ENCODE results near the gene TAB3. TPM values are rescaled to one million over a fixed set of nuclear protein-coding genes. Genes with fewer than 3 reads are reported as not detected.
A peak's percentile ranks its signal among the peaks of the same experiment; 100 is the strongest.

The TAB3 gene
- total and polyA plus RNA-seq, 9 of the 15 experiments (the other 6 are each of a cell fraction or from before 2014, with no cell fraction given): 2.4 to 31.1 (median 15.5) TPM

DNA sequence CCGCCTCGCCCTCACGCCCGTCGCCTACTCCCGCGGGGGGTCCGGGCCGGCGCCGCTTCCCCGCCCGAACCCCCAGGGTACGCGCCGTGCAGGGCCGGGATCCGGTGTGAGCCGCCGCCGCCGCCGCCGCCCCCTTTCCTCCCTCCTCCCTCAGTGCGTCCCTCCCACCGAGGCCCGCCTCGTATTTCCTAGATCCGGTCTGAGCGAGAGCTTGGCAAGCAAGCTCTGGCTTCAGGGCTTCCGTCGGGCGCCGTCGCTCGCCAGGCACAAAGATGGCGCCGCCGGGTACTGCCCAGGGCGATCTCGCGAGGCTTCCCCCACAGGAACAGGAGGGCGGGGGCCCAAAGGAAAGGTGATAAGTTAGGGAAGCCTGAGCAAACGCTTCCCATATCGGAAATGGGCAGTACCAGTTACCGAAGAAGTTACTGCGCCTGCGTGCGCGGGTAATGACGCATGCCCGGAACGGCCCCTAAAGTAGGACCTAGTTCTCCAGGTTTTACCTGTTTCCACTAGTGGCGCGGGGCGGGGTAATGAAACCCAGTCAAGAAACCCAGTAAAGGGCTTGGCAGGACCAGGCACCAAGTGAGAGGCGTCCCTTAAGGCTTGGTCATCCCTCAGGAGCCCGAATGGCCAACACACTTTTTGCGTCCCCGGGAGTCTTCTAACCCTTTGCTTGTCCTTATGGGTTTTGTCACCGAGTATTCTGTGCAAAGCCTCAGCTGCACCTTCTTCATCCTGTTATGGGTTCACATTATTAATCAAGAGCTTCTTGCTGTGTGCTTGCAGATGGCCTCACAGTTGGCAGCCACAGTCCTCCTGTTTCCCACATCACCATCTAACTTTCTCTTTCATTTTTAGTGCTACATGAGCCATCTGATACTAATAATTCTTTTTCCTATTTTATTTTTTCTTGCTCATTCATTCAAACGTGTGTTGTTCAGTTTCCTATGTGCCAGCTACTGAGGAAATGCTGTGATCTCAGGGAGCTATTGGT, at the start of gene TAB3 (continued):
- no peak for TF ChIP-seq NFE2L1 (tag; IDR thresholded peaks at IDR 0.05; ENCODE audit: borderline replicate concordance, low read depth)
- TF ChIP-seq ATF1 (CRISPR knock-in tag; IDR thresholded peaks at IDR 0.05): no peak
- TF ChIP-seq ATF1 (tag; IDR thresholded peaks at IDR 0.05): peak; percentile 91
- TF ChIP-seq MAFG (tag; conservative IDR thresholded peaks at IDR 0.05): no peak
- peak; percentile 11; the same call in 1 of the 2 replicates for TF ChIP-seq RB1 (IDR thresholded peaks at IDR 0.05; ENCODE audit: low read depth)
- peak; percentile 97 to 100 (median 99) for TF ChIP-seq YY1 (IDR thresholded peaks at IDR 0.05; ENCODE audit: borderline replicate concordance in 1 of 3, control insufficient read depth in 1 of 3, extremely low read depth in 1 of 3, insufficient read depth in 3 of 3, insufficient read length in 1 of 3, insufficient replicate concordance in 2 of 3, low read depth in 1 of 3, low read length in 2 of 3)
- TF ChIP-seq, protein P1, sequence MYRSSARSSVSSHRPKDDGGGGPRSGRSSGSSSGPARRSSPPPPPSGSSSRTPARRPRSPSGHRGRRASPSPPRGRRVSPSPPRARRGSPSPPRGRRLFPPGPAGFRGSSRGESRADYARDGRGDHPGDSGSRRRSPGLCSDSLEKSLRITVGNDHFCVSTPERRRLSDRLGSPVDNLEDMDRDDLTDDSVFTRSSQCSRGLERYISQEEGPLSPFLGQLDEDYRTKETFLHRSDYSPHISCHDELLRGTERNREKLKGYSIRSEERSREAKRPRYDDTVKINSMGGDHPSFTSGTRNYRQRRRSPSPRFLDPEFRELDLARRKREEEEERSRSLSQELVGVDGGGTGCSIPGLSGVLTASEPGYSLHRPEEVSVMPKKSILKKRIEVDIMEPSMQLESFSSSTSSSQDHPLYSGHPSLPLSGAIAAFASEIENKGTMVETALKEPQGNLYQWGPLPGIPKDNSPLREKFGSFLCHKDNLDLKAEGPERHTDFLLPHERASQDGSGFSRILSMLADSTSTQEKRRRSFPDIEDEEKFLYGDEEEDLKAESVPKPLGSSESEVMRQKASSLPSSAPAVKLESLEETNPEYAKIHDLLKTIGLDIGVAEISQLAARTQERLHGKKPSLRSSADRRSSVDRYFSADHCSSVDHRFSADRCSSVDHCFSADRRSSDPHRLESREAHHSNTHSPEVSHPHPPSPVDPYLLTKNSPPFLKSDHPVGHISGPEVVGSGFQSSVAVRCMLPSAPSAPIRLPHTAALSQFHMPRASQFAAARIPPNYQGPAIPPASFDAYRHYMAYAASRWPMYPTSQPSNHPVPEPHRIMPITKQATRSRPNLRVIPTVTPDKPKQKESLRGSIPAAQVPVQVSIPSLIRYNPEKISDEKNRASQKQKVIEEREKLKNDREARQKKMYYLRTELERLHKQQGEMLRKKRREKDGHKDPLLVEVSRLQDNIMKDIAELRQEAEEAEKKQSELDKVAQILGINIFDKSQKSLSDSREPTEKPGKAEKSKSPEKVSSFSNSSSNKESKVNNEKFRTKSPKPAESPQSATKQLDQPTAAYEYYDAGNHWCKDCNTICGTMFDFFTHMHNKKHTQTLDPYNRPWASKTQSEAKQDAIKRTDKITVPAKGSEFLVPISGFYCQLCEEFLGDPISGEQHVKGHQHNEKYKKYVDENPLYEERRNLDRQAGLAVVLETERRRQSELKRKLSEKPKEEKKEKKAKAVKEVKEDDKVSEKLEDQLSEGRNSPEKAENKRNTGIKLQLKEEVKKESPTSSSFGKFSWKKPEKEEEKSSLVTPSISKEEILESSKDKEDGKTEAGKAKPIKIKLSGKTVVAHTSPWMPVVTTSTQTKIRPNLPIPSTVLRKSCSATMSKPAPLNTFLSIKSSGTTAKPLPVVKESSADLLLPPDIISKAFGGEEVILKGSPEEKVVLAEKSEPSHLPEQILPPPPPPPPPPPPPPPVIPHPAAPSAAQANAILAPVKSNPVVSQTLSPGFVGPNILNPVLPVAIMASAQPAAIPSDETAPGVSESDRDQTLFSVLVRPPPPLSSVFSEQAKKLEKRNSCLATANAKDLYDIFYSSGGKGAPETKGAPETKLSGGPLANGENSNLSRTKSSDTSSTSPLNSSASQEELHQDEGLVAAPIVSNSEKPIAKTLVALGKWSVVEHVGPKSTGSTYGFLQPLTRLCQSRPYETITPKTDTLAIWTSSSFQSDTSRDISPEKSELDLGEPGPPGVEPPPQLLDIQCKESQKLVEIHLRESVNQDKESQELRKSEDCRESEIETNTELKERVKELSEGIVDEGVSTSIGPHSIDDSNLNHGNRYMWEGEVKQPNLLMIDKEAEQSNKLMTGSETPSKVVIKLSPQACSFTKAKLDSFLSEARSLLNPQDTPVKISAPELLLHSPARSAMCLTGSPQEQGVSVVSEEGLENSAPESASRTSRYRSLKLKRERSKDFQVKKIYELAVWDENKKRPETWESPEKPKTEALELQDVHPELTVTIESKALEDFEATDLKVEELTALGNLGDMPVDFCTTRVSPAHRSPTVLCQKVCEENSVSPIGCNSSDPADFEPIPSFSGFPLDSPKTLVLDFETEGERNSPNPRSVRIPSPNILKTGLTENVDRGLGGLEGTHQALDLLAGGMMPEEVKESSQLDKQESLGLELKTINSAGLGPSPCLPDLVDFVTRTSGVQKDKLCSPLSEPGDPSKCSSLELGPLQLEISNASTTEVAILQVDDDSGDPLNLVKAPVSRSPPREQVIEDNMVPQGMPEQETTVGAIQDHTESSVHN (IDR thresholded peaks at IDR 0.05; ENCODE audit: borderline replicate concordance in 1 of 2, low read depth in 1 of 2): no peak
- TF ChIP-seq LCOR (CRISPR knock-in tag; IDR thresholded peaks at IDR 0.05): peak; percentile 60; the same call in 1 of the 2 replicates
- no peak for TF ChIP-seq ZNF778 (CRISPR knock-in tag; IDR thresholded peaks at IDR 0.05)
- TF ChIP-seq SP2 (IDR thresholded peaks at IDR 0.05; ENCODE audit: extremely low read depth, low read depth, low read length, poor library complexity, severe bottlenecking): no peak
- no peak for TF ChIP-seq CSDE1 (IDR thresholded peaks at IDR 0.05)
- TF ChIP-seq KLF16 (IDR thresholded peaks at IDR 0.05): peak; percentile 88
- TF ChIP-seq ZNF408 (CRISPR knock-in tag; IDR thresholded peaks at IDR 0.05; ENCODE audit: low read depth): no peak
- TF ChIP-seq ETV5 (CRISPR knock-in tag; IDR thresholded peaks at IDR 0.05; ENCODE audit: low read depth): peak; percentile 81
- peak; percentile 67 for TF ChIP-seq JUND (IDR thresholded peaks at IDR 0.05; ENCODE audit: borderline replicate concordance, low read depth, low read length)
- peak; percentile 58; the same call in 1 of the 3 replicates for TF ChIP-seq JUND (tag; IDR thresholded peaks at IDR 0.05; ENCODE audit: borderline replicate concordance, low read depth, low read length)
- TF ChIP-seq MAFK (IDR thresholded peaks at IDR 0.05; ENCODE audit: low read length): no peak
- no peak for TF ChIP-seq SRSF9 (IDR thresholded peaks at IDR 0.05; ENCODE audit: borderline replicate concordance, low read depth, low read length)
- peak; percentile 90 for TF ChIP-seq ELF1 (tag; IDR thresholded peaks at IDR 0.05)
